Chondrocyte (in vitro differentiated cells): ENCODE results near the gene XIAP. TPM values are rescaled to one million over a fixed set of nuclear protein-coding genes. Genes with fewer than 3 reads are reported as not detected.

Experiments used
- DNase-seq: peaks from one replicate; pipeline ENCODE4 v3.0.0; 2021; ENCODE audit warnings: mixed read lengths, low spot score
- H3K27ac Mint-ChIP-seq: one replicate; pipeline ENCODE4 v1.8.0; 2021; ENCODE audit warnings: mild to moderate bottlenecking, moderate library complexity, mixed read lengths; ENCODE audit not compliant: unreplicated experiment
- H3K27me3 Mint-ChIP-seq: 2 replicates; pipeline ENCODE4 v1.8.0; 2021; ENCODE audit warnings: low read depth, mixed read lengths
- H3K36me3 Mint-ChIP-seq: 2 replicates; pipeline ENCODE4 v1.8.0; 2021; ENCODE audit warnings: low read depth, mixed read lengths
- H3K4me1 Mint-ChIP-seq: 2 replicates; pipeline ENCODE4 v1.8.0; 2021; ENCODE audit warnings: low read depth, mild to moderate bottlenecking, mixed read lengths
- H3K4me3 Mint-ChIP-seq: one replicate; pipeline ENCODE4 v1.8.0; 2021; ENCODE audit warnings: mild to moderate bottlenecking, moderate library complexity, mixed read lengths; ENCODE audit not compliant: unreplicated experiment
- H3K9me3 Mint-ChIP-seq: 2 replicates; pipeline ENCODE4 v1.8.0; 2021; ENCODE audit warnings: low read depth, mixed read lengths
- CTCF ChIP-seq: fragments of 200-600 bp; sonication (generic); IDR thresholded peaks from 2 replicates; pipeline ENCODE4 v1.5.0; 2021; ENCODE audit warnings: antibody characterized with exemption, mild to moderate bottlenecking, moderate library complexity
- total RNA-seq: library from RNA; stranded (reverse); gene quantifications from 3 replicates; pipeline ENCODE4 v1.2.1, GENCODE V29; 2021

XIAP gene
- total RNA-seq, 1 donor from 2014 or later: 44.7 TPM

GRCh38 chrX:123909523-123909922, 49.7 kb downstream of the XIAP start:
- no peak overlapping the region for H3K27ac Mint-ChIP-seq
- no peak overlapping the region for H3K4me3 Mint-ChIP-seq
- H3K27me3 Mint-ChIP-seq: no peaks in the 10 kb centered on the region
- H3K4me1 Mint-ChIP-seq: no peaks in the 10 kb centered on the region
- no peak for DNase-seq
- H3K36me3 Mint-ChIP-seq: peaks cover 2% of the 10 kb centered on the region
- H3K9me3 Mint-ChIP-seq: no peaks in the 10 kb centered on the region
- TF ChIP-seq CTCF: no peak

- no peak for DNase-seq
- Mint-ChIP-seq H3K4me3 (no peak overlapping the region), H3K36me3 (no peaks in the 10 kb centered on the region), H3K27me3 (no peaks in the 10 kb centered on the region), H3K9me3 (no peaks in the 10 kb centered on the region), H3K4me1 (peaks cover 4% of the 10 kb centered on the region), H3K27ac (no peak overlapping the region)
- no peak for TF ChIP-seq CTCF
Observed at GRCh38 chrX:123917069-123917468, 57.2 kb downstream of the XIAP start.

- Mint-ChIP-seq H3K36me3 (no peaks in the 10 kb centered on the region), H3K4me3 (no peak overlapping the region), H3K4me1 (peaks cover 4% of the 10 kb centered on the region), H3K27ac (no peak overlapping the region), H3K9me3 (peaks cover 4% of the 10 kb centered on the region), H3K27me3 (no peaks in the 10 kb centered on the region)
- DNase-seq: no peak
- no peak for TF ChIP-seq CTCF
Observed at GRCh38 chrX:123918106-123918721, 58.4 kb downstream of the XIAP start.

- no peak overlapping the region for H3K4me3 Mint-ChIP-seq
- peaks cover 4% of the 10 kb centered on the region for H3K4me1 Mint-ChIP-seq
- DNase-seq: no peak
- TF ChIP-seq CTCF: no peak
- H3K27me3 Mint-ChIP-seq: no peaks in the 10 kb centered on the region
- H3K27ac Mint-ChIP-seq: no peak overlapping the region
- H3K36me3 Mint-ChIP-seq: no peaks in the 10 kb centered on the region
- peaks cover 4% of the 10 kb centered on the region for H3K9me3 Mint-ChIP-seq
Observed at GRCh38 chrX:123920105-123920785, 60.4 kb downstream of the XIAP start.

- no peaks in the 10 kb centered on the region for H3K27me3 Mint-ChIP-seq
- H3K4me1 Mint-ChIP-seq: peaks cover 7% of the 10 kb centered on the region
- no peaks in the 10 kb centered on the region for H3K36me3 Mint-ChIP-seq
- H3K9me3 Mint-ChIP-seq: peaks cover 4% of the 10 kb centered on the region
- no peak overlapping the region for H3K27ac Mint-ChIP-seq
- no peak overlapping the region for H3K4me3 Mint-ChIP-seq
- no peak for TF ChIP-seq CTCF
- DNase-seq: no peak
Observed at GRCh38 chrX:123923211-123923610, 63.4 kb downstream of the XIAP start.
